GM18909 (cell line): ENCODE measurements around the gene GPR132.

Source experiments
- ATAC-seq: cut with Tn5 transposase; IDR thresholded peaks from one replicate; pipeline ENCODE4 v1.9.1; 2021; ENCODE audit warnings: mild to moderate bottlenecking; ENCODE audit not compliant: unreplicated experiment, poor library complexity

GPR132 gene

GRCh38 chr14:105010106-105010505 is 55.1 kb downstream of the GPR132 start:
- no peak for ATAC-seq

DNA sequence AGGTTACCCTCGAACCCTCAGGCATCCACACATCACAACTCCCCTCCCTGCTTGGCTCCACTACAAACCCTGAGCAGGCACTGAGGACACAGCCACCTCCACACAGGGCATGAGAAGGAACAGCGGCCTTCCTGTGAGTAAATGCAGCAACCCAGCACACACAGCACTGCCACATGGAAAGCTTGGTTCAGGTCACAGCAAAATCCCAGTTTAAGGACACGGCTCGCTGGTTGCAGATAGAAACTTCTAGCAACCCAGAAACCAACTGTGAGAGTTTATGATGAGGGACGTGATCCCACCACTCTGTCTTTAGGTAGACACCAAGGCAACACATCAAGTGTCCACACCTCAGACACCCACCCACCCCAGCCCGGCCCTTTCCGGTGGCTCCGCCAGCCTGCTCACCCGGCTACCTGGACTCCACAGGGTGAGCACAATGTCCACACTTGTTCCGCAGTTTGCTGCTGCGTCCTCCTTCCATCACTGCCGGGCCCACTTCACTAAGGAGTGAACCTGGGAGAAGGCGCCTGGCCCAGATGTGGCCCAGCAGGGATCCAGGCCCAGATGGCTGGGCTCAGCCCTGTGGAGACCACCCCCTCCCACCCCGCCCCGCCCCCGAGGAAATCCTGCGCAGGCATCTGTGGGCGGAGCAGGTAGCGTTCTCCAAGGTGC is 57.5 kb downstream of the GPR132 start:
- ATAC-seq = no peak

- ATAC-seq = no peak
Measured at GRCh38 chr14:105006831-105007592, 58.2 kb downstream of the GPR132 start.

GRCh38 chr14:105005929-105006830 is 59.0 kb downstream of the GPR132 start:
- no peak for ATAC-seq

DNA sequence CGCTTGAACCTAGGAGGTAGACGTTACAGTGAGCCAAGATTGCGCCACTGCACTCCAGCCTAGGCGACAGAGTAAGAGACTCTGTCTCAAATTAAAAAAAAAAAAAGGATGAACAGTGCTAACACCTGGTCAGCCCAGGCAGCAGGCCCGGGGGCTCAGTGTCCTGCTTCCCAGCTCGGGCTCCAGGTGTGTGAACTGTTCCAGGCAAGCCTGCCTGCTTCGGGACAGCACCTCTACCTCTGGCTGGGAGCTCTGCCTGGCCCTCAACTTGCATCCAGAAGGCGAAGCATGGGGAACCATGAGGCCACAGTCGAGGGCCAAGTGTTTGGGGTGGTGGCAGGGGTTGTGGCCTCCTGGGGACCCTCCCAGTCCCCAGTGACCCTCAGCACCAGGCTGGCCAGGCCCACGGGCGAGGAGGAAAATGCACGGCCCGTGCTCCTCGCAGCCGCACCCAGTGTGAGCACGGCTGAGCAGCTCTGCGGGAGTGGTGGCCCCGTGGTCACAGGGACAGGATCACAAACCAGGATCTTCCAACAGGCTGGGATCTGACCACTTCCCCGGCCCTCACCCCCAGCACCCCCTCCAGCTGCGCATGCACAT is 59.8 kb downstream of the GPR132 start:
- ATAC-seq = no peak
